ENCODE measurements around the gene HTATIP2. TPM values are rescaled to one million over a fixed set of nuclear protein-coding genes. Genes with fewer than 3 reads are reported as not detected.

HTATIP2 gene
- total RNA-seq, 4 donors from 2014 or later: 61.6 to 87.2 (median 75.8) TPM

DNA sequence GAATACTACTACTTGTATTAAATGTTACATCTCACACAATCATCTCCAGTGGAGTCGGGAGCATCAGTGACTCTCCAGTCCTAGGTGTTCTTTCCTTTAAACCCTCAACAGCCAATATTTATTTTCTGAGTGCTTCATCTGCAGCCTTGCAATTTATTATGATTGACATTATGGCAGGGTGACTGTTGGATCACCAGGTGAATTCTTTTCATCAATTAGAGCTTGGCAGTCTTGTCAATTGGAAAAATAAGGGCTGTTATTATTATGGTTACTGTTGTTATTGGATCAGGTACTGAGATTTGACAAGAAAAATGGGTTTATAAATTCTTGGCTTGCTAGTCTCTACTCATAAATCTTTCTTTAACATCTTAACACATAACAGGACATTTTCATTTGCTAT lies 27.5 kb upstream of the HTATIP2 start:
- ATAC-seq (no peak), DNase-seq (no peak)
- Histone ChIP-seq H3K9me3 (no peaks in the 10 kb centered on the region), H3K4me1 (no peaks in the 10 kb centered on the region), H3K27me3 (no peaks in the 10 kb centered on the region), H3K36me3 (no peaks in the 10 kb centered on the region), H3K27ac (no peak overlapping the region), H3K4me3 (no peak overlapping the region)
- in situ Hi-C loops (cut with MboI; ENCODE audit: low sequenced_read_pairs in 4 of 4): loop anchor here in 2 of 4 donors (25.0 kb wide), 2 partner anchors 374 to 399 kb away; no protein-coding TSS in a partner anchor
- intact Hi-C loops (cut with DNase I; ENCODE audit: low total_unique reads): no loop called here
- TF ChIP-seq, protein P1, sequence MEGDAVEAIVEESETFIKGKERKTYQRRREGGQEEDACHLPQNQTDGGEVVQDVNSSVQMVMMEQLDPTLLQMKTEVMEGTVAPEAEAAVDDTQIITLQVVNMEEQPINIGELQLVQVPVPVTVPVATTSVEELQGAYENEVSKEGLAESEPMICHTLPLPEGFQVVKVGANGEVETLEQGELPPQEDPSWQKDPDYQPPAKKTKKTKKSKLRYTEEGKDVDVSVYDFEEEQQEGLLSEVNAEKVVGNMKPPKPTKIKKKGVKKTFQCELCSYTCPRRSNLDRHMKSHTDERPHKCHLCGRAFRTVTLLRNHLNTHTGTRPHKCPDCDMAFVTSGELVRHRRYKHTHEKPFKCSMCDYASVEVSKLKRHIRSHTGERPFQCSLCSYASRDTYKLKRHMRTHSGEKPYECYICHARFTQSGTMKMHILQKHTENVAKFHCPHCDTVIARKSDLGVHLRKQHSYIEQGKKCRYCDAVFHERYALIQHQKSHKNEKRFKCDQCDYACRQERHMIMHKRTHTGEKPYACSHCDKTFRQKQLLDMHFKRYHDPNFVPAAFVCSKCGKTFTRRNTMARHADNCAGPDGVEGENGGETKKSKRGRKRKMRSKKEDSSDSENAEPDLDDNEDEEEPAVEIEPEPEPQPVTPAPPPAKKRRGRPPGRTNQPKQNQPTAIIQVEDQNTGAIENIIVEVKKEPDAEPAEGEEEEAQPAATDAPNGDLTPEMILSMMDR (IDR thresholded peaks at IDR 0.05 in 4 of 5, conservative IDR thresholded peaks at IDR 0.05 in 1 of 5): no peak
- no peak for TF ChIP-seq POLR2A (IDR thresholded peaks at IDR 0.05)

DNA sequence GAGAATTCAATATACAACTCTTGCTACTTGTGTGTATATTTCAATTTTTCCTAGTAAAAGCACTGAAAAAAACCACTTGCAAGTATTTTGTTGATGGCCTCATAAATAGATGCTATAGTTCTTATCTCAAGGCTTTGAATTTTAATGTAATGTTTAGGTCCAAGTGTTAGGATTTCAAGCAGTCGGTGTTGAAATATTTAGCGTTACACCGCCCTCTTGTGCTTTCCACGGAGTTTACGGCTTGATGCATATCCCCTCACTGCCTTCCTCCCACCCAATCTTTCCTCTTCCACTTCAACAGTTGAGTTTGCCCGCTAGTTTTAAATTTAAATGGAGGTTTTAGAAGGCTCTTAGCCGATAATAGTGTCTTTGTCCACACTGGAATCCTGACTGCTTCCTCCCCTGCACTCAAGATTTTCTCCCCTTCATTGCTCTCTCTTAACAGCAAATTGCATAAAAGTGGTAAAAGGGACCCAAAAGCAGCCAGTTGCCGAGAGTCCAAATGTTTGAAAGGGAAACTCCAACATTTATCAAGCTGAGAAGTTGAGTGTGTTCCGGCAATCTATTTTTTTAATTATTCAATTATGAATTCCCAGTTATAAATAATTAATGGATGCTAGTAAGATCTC lies 25.9 kb upstream of the HTATIP2 start:
- TF ChIP-seq POLR2A (IDR thresholded peaks at IDR 0.05): no peak
- TF ChIP-seq, protein P1 (IDR thresholded peaks at IDR 0.05 in 4 of 5, conservative IDR thresholded peaks at IDR 0.05 in 1 of 5): no peak
- Histone ChIP-seq H3K27me3 (peaks cover 4 to 12% (median 7%) of the 10 kb centered on the region in 3 donors), H3K4me1 (no peaks in the 10 kb centered on the region), H3K27ac (no peak overlapping the region), H3K9me3 (no peaks in the 10 kb centered on the region), H3K4me3 (no peak overlapping the region), H3K36me3 (no peaks in the 10 kb centered on the region)
- in situ Hi-C loops (cut with MboI; ENCODE audit: low sequenced_read_pairs in 4 of 4): loop anchor here in 2 of 4 donors (25.0 kb wide), 2 partner anchors 375 to 400 kb away; no protein-coding TSS in a partner anchor
- ATAC-seq (no peak), DNase-seq (no peak)
- intact Hi-C loops (cut with DNase I; ENCODE audit: low total_unique reads): no loop called here

DNA sequence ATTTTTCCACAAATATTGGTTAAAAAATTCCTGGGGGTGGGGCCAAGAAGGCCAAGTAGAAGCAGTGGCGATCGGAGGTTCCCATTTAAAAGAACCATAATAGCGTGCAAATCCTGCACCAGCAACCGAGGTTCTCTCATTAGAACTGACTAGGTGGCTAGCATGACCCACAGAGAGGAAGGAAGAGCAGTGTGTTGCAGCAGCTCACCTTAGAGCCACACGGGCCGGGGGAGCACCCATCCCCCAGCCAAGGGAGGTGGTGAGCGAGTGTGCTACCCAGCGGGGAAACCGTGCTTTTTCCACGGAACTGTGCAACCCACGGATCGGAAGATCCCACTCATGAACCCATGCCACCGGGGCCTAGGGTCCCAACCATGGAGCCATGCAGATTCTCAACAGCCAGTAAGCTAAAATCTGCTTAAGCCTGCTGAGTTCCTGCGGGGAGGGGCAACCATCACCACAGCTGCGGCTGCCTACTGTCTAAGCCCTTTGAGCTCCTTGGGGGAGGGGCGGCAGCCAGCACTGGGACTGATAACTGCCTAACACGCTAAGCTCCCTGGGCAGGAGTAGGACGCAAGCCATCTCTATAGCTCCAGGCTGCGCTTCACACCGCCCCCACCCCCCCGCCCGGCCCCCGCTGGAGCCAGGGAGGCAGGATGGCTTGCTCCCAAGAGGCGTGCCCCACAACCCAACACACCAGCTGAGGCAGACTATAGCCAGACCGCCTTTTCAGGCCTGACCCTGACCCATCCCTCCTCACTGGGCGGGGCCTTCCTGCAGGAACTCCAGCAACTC lies 21.0 kb upstream of the HTATIP2 start:
- Histone ChIP-seq H3K36me3 (no peaks in the 10 kb centered on the region), H3K4me1 (no peaks in the 10 kb centered on the region), H3K27ac (no peak overlapping the region), H3K9me3 (no peaks in the 10 kb centered on the region), H3K4me3 (no peak overlapping the region), H3K27me3 (peaks cover 7 to 14% (median 13%) of the 10 kb centered on the region in 3 donors)
- DNase-seq: no peak
- in situ Hi-C loops (cut with MboI; ENCODE audit: low sequenced_read_pairs in 4 of 4) (loop anchor here in 2 of 4 donors (25.0 kb wide), 2 partner anchors 380 to 405 kb away; no protein-coding TSS in a partner anchor), intact Hi-C loops (cut with DNase I; ENCODE audit: low total_unique reads) (no loop called here)
- no peak for TF ChIP-seq POLR2A (IDR thresholded peaks at IDR 0.05)
- TF ChIP-seq, protein P1 (IDR thresholded peaks at IDR 0.05 in 4 of 5, conservative IDR thresholded peaks at IDR 0.05 in 1 of 5): no peak
- ATAC-seq: no peak

DNA sequence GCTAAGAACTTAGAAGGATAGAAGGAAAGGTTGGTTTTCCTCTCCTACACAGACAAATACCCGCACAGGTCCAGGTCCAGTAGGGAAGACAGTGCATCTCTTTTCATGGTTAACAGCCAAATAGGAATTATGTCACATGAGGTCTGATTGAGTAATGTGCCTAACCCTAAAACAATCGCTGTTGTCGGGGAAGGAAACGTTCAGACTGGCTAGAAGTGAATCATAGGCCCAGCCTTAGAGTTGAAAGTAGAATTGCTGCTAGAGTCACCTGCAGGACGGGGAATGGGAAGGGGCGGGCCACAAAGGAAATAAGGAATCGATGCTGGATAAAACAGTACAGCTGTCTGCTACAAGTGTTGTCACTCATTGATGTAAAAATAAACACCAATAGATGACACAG lies 12.4 kb upstream of the HTATIP2 start:
- no peak for DNase-seq
- in situ Hi-C loops (cut with MboI; ENCODE audit: low sequenced_read_pairs in 4 of 4): loop anchor here (5.0 to 25.0 kb wide), 4 partner anchors 224 to 414 kb away; no protein-coding TSS in a partner anchor
- H3K4me3 ChIP-seq: no peak overlapping the region
- no peaks in the 10 kb centered on the region for H3K9me3 ChIP-seq
- no peaks in the 10 kb centered on the region for H3K4me1 ChIP-seq
- H3K27me3 ChIP-seq: no peaks in the 10 kb centered on the region
- intact Hi-C loops (cut with DNase I; ENCODE audit: low total_unique reads): loop anchor here (10.0 kb wide), 1 partner anchor 786 kb away; no protein-coding TSS in a partner anchor
- H3K27ac ChIP-seq: no peak overlapping the region
- no peak for ATAC-seq
- no peak for TF ChIP-seq POLR2A (IDR thresholded peaks at IDR 0.05)
- TF ChIP-seq, protein P1 (IDR thresholded peaks at IDR 0.05 in 4 of 5, conservative IDR thresholded peaks at IDR 0.05 in 1 of 5): no peak
- H3K36me3 ChIP-seq: no peaks in the 10 kb centered on the region

Data from gastrocnemius medialis (tissue), 4 donors.